Measurements from ENCODE around the gene BMPR1B.

BMPR1B gene

DNA sequence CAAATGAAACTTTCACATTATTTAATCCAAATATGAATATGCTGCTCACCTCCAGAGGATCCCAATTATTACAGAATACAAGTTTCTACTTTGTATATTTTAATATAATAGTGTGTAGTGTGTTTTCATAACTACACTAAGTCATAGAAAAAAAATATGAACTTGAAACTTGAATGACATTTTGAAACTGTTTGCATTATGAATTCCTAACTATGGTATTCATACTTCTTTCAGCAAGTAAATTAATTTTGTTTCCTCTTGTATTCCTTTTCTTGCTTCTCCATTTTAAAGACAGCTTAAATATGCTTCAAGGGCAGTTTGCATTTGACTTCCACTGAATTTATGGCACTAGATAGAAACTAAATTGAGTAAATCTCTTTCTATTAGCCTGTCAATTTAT lies 177.1 kb downstream of the BMPR1B start:
- no peak for DNase-seq
- in situ Hi-C loops (cut with MboI; ENCODE audit: low pct_unique_long_range_greater_than_20kb, low sequenced_read_pairs), result no loop called here

- no peak for DNase-seq
- in situ Hi-C loops (cut with MboI; ENCODE audit: low pct_unique_long_range_greater_than_20kb, low sequenced_read_pairs), result no loop called here
These were observed 179.1 kb downstream of the BMPR1B start for GRCh38 chr4:94936854-94937253.

DNA sequence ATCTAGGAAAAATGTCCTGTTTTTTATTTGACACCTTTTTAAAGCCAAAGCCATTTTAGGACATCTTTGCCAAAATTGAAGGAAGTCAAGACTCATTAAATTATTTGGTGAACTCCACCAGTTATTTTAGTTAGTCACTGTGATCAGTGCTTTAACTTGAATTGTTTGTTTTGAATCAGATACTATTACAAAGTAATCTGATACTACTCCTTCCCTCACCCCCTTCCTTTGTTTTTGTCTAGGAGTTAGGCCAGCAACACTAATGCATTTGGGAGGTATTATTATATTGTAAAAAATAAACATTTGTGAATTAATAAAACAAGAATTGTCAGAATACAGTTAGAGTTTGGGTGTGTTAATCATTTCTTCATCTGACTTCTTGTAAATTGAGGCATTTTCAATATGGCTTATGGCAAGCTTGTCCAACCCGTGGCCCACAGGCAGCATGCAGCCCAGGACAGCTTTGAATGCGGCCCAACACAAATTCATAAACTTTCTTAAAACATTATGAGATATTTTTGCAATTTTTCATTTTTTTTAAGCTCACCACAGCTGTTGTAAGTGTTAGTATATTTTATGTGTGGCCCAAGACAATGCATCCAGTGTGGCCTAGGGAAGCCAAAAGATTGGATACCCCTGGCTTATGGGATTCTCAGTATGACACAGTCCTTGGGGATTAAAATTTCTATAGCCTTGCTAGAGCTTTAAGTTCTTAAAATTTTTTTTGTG lies 182.2 kb downstream of the BMPR1B start:
- in situ Hi-C loops (cut with MboI; ENCODE audit: low pct_unique_long_range_greater_than_20kb, low sequenced_read_pairs), result no loop called here
- no peak for DNase-seq

- in situ Hi-C loops (cut with MboI; ENCODE audit: low pct_unique_long_range_greater_than_20kb, low sequenced_read_pairs), result no loop called here
- DNase-seq, result no peak
These were observed 182.8 kb downstream of the BMPR1B start for GRCh38 chr4:94940520-94940908.

DNA sequence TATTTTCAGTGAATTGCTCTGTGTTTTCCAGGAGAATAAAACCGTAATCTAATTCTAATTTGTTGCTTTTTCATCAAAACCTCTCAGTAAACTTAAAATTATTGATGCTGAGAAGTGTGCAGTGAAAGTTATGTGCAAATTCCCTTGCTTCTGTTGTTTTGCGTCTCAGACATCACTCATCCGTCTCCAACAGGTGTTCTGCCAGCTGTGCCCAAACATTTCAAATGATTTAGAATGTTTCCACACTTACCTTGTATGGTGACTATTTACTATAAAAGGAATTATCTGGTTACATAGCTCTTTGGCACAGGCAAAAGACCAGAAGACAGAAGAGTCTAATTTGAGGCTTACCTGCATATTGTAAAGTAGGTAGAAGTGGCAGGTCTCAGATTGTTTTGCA lies 184.0 kb downstream of the BMPR1B start:
- in situ Hi-C loops (cut with MboI; ENCODE audit: low pct_unique_long_range_greater_than_20kb, low sequenced_read_pairs), result no loop called here
- DNase-seq, result no peak

- no peak for DNase-seq
- in situ Hi-C loops (cut with MboI; ENCODE audit: low pct_unique_long_range_greater_than_20kb, low sequenced_read_pairs), result no loop called here
These were observed 187.0 kb downstream of the BMPR1B start for GRCh38 chr4:94944726-94945125.

GRCh38 chr4:94947681-94948108 lies 189.9 kb downstream of the BMPR1B start:
- in situ Hi-C loops (cut with MboI; ENCODE audit: low pct_unique_long_range_greater_than_20kb, low sequenced_read_pairs), result no loop called here
- no peak for DNase-seq

DNA sequence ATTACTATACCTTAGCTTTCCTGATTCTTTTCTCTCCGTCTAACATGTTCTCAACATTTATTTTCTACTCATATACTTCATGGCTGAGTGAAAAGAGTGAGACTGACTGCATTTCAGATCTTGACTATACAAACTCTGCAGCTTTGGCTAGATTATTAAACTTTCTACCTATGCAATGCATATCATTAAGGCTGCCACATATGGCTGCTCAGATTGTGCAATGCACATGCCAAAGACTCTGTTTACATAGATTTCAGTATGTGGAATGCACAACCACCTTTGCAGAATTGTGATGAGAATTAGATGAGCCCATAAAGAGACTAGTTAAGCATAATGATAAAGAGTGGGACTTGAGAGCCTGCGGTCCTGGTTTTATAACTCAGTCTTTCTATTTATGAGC lies 196.5 kb downstream of the BMPR1B start:
- DNase-seq, result no peak
- in situ Hi-C loops (cut with MboI; ENCODE audit: low pct_unique_long_range_greater_than_20kb, low sequenced_read_pairs), result no loop called here

GRCh38 chr4:94957030-94957429 lies 199.3 kb downstream of the BMPR1B start:
- in situ Hi-C loops (cut with MboI; ENCODE audit: low pct_unique_long_range_greater_than_20kb, low sequenced_read_pairs), result no loop called here
- no peak for DNase-seq

GRCh38 chr4:94959307-94959706 lies 201.6 kb downstream of the BMPR1B start:
- in situ Hi-C loops (cut with MboI; ENCODE audit: low pct_unique_long_range_greater_than_20kb, low sequenced_read_pairs), result no loop called here
- no peak for DNase-seq

DNA sequence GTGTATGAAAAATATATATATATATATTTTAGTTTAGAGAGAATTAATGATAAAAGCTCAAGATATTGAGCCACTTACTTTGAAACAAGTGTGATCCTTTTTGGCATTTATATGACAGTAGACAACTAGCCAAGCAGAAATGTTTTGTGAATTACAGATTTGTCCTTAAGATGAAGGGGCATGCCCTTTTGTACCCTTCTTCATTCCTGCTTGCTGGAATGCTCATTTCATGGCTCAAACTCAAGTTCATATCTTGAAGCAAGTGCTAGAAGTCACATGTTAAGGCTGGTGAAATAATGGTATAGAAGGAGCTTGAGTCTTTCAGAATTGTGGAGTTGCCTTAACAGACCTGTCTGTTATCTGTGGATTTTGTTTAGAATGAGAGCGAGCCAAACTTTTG lies 203.0 kb downstream of the BMPR1B start:
- DNase-seq, result no peak
- in situ Hi-C loops (cut with MboI; ENCODE audit: low pct_unique_long_range_greater_than_20kb, low sequenced_read_pairs), result no loop called here

DNA sequence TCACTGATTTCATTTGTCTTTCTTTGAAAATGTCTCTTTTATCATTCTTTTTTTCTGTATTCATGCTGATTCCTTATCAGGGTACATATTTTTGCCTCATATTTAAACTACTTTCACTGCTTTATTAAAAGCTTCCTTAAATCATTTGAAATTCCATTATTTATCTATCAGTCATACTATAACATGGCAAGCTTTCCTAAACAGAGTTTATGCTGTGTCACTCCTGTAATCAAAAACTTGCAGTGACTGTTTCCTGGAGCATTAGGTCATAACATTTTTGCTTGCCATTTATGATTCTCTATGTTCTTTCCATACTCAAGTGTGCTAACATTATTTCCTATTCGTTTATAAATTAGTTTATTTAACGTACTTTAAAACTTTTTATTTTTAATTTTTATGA lies 203.7 kb downstream of the BMPR1B start:
- no peak for DNase-seq
- in situ Hi-C loops (cut with MboI; ENCODE audit: low pct_unique_long_range_greater_than_20kb, low sequenced_read_pairs), result no loop called here

GRCh38 chr4:94962484-94962883 lies 204.7 kb downstream of the BMPR1B start:
- DNase-seq, result no peak
- in situ Hi-C loops (cut with MboI; ENCODE audit: low pct_unique_long_range_greater_than_20kb, low sequenced_read_pairs), result no loop called here

DNA sequence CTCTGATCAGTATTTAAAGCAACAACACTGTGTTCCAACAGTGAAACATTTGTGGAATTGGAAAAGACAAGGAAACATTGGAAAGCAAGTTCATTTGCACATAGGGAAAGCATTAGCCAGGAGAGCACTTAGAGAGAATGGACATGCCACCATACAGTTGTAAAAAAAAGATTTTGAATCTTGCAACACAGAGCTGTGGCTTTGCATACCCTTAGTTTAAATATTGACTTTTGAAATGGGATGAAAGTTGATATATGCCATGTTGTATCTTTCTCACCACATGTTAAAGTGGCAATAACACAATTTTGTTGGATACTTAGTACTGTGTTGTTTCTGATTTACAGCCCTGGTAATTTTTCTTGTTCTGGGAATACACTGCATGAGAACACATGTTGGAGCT lies 208.1 kb downstream of the BMPR1B start:
- in situ Hi-C loops (cut with MboI; ENCODE audit: low pct_unique_long_range_greater_than_20kb, low sequenced_read_pairs), result no loop called here

DNA sequence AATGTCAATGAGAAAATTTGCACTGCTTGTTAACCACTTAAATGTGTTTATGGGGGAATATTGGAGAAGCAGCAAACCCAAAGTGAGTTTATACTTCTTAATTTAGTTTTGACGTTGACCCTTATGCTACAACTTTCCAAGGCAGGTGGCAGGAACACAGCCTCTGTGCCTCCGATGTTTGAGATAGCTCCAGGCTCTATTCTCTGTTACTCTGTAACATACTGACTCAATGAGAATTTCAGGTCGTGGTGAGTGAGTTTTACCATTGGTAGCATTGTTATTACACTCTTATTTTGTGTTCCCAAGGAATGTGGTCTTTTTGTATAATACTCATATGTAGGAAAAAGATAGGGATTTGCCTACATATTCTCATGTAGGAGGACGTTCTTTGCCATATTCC lies 210.7 kb downstream of the BMPR1B start:
- no peak for DNase-seq
- in situ Hi-C loops (cut with MboI; ENCODE audit: low pct_unique_long_range_greater_than_20kb, low sequenced_read_pairs), result no loop called here

More for the DNA sequence above, 208.1 kb downstream of the BMPR1B start:
- DNase-seq, result no peak

GRCh38 chr4:94970650-94971049 lies 212.9 kb downstream of the BMPR1B start:
- no peak for DNase-seq
- in situ Hi-C loops (cut with MboI; ENCODE audit: low pct_unique_long_range_greater_than_20kb, low sequenced_read_pairs), result no loop called here

GRCh38 chr4:94974773-94975172 lies 217.0 kb downstream of the BMPR1B start:
- in situ Hi-C loops (cut with MboI; ENCODE audit: low pct_unique_long_range_greater_than_20kb, low sequenced_read_pairs), result no loop called here

DNA sequence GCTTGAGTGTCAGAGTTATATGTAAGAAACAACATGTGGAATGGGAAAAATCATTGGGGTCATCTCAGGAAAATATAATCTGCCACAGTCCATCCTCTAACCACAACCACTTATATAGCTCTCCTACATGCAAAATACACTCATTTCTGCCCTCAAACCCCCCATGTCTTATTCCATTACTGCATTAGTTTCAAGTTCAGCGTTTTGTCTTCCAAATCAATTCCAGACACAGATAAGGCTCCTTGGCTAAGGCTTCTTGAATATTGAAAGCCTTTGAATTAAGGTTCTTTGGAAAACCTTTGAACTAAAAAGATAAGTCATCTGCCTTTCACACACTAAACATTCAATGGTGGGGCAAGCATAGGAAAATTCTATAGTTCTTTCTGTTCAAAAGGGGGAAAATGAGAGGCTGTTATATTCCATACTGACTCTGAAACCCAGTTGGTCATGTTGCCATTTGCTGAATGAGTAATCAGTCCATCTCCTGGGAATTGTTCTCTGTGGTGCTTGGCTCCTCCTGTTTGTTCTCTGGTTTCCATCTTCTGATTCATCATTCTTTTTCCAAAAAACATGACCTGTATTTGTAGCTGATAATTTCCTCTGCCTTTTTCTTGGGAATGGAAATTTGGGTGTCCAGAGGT lies 218.7 kb downstream of the BMPR1B start:
- in situ Hi-C loops (cut with MboI; ENCODE audit: low pct_unique_long_range_greater_than_20kb, low sequenced_read_pairs), result no loop called here
- no peak for DNase-seq

More at GRCh38 chr4:94974773-94975172, 217.0 kb downstream of the BMPR1B start:
- no peak for DNase-seq

GRCh38 chr4:94978904-94979303 lies 221.1 kb downstream of the BMPR1B start:
- DNase-seq, result no peak
- in situ Hi-C loops (cut with MboI; ENCODE audit: low pct_unique_long_range_greater_than_20kb, low sequenced_read_pairs), result no loop called here

DNA sequence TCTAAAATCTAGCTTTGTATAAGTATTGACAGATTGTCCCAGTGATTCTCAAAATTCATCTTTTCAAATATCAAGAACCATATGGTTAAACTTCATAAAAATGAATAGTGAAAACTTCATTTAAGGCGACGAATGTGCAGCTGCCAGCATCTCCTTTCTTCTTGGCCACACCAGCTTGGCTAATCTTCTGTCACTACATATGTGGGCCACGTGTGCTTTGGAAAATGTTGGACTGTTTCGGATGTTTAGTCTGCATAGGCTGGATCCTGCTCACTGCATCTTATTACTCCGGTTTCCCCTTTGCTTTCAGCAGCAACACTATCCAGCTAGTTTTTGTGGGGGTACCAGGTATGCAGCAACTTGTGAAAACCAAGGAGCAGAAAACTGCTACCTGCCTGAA lies 221.9 kb downstream of the BMPR1B start:
- in situ Hi-C loops (cut with MboI; ENCODE audit: low pct_unique_long_range_greater_than_20kb, low sequenced_read_pairs), result no loop called here
- DNase-seq, result no peak

Data from KBM-7 (cell line).